Activated T-helper 1 cell treated with anti-CD3 and anti-CD28 coated beads, Interleukin-12 subunit alpha, Interleukin-12 subunit beta, Interleukin-2, Interleukin-4 antibody, amounts not matched to agents 30 ng/mL and 10 ng/mL and 1 ng/mL, durations not matched to agents 14 hours and 24 hours and 36 hours (primary cell): ENCODE data around the gene TRAK1. TPM values are rescaled to one million over a fixed set of nuclear protein-coding genes. Genes with fewer than 3 reads are reported as not detected.
A peak's percentile ranks its signal among the peaks of the same experiment; 100 is the strongest.
"Not testable (repeated sequence)": the region's sequence is repeated elsewhere in the genome, so short reads cannot be mapped to it uniquely, and the experiment has no call there.

ENCODE experiments used
- DNase-seq: peaks from one replicate; pipeline ENCODE4 v3.0.0; 2021; ENCODE audit warnings: low spot score
- H3K27ac Mint-ChIP-seq: one replicate; pipeline ENCODE4 v1.8.0; 2021; ENCODE audit warnings: mild to moderate bottlenecking, mixed read lengths
- H3K27me3 Mint-ChIP-seq: one replicate; pipeline ENCODE4 v1.8.0; 2022; ENCODE audit warnings: mild to moderate bottlenecking, moderate library complexity, mixed read lengths; ENCODE audit not compliant: insufficient read depth
- H3K36me3 Mint-ChIP-seq: one replicate; pipeline ENCODE4 v1.8.0; 2021; ENCODE audit warnings: low read depth, mixed read lengths
- H3K4me1 Mint-ChIP-seq: one replicate; pipeline ENCODE4 v1.8.0; 2021; ENCODE audit warnings: low read depth, mixed read lengths
- H3K4me3 Mint-ChIP-seq: one replicate; pipeline ENCODE4 v1.8.0; 2021; ENCODE audit warnings: mild to moderate bottlenecking, moderate library complexity, mixed read lengths
- H3K9me3 Mint-ChIP-seq: one replicate; pipeline ENCODE4 v1.8.0; 2021; ENCODE audit warnings: mixed read lengths
- intact Hi-C: fragments of 100-400 bp; cut with micrococcal nuclease; formaldehyde crosslinking; loops from one replicate; pipeline ENCODE4 v1.15.1; 2024
- total RNA-seq: library from RNA; stranded (reverse); gene quantifications from 2 replicates; pipeline ENCODE4 v1.2.3, GENCODE V29; 2022

TRAK1 gene, protein sequence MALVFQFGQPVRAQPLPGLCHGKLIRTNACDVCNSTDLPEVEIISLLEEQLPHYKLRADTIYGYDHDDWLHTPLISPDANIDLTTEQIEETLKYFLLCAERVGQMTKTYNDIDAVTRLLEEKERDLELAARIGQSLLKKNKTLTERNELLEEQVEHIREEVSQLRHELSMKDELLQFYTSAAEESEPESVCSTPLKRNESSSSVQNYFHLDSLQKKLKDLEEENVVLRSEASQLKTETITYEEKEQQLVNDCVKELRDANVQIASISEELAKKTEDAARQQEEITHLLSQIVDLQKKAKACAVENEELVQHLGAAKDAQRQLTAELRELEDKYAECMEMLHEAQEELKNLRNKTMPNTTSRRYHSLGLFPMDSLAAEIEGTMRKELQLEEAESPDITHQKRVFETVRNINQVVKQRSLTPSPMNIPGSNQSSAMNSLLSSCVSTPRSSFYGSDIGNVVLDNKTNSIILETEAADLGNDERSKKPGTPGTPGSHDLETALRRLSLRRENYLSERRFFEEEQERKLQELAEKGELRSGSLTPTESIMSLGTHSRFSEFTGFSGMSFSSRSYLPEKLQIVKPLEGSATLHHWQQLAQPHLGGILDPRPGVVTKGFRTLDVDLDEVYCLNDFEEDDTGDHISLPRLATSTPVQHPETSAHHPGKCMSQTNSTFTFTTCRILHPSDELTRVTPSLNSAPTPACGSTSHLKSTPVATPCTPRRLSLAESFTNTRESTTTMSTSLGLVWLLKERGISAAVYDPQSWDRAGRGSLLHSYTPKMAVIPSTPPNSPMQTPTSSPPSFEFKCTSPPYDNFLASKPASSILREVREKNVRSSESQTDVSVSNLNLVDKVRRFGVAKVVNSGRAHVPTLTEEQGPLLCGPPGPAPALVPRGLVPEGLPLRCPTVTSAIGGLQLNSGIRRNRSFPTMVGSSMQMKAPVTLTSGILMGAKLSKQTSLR
- 32.6 and 33.8 TPM in 2 replicates for total RNA-seq

DNA sequence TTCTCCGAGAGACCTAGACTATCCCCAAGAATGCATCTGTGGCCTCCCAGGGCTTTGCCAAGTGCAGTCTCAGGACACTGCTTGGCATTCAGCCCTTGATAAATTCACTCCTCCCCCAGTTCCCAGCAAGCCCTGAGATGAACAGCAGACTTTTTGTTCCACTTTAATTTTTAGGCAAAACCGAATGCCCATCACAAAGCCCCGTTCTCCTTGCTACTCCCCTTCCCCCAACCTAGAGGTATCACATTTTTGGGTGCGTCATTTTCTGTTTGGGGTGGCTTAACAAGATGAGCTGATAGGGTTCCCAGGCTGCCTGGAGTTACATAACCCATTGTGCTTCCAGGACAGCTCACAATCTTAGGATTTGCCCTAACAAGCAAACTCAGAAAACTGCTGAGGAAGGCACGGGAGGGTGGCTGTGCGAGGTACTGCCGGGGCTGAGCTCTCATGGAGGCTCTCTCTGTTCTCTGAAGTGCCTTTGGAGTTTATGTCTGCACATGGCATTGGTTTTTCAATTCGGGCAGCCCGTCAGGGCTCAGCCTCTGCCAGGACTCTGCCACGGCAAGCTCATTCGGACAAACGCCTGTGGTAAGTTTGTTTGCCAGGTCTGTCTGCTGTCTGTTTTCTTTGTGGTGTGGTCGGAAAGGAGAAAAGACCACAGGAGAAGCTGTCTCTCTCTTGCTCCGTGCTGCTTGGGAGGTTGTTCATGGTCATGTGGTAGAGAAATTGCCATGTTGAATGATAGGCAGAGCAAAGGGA lies at the start of gene TRAK1:
Gene TRAK1 (plus strand): TSS at position 385 of the 759 bp plus-strand sequence. CDS start 113 bp downstream, at position 498.
- H3K27me3 Mint-ChIP-seq: no peaks in the 10 kb centered on the region
- H3K36me3 Mint-ChIP-seq: peaks cover 40% of the 10 kb centered on the region
- intact Hi-C loops: loop anchor here (5.0 to 10.0 kb wide), 4 partner anchors 906 to 1634 kb away; partner anchors contain the start of genes RPL14 and ZNF621
- H3K4me1 Mint-ChIP-seq: peaks cover 53% of the 10 kb centered on the region
- peak within 1 kb of the TSS; percentile 64 for H3K27ac Mint-ChIP-seq
- H3K4me3 Mint-ChIP-seq: peak within 1 kb of the TSS; percentile 11
- DNase-seq: no peak
- H3K9me3 Mint-ChIP-seq: no peaks in the 10 kb centered on the region

DNA sequence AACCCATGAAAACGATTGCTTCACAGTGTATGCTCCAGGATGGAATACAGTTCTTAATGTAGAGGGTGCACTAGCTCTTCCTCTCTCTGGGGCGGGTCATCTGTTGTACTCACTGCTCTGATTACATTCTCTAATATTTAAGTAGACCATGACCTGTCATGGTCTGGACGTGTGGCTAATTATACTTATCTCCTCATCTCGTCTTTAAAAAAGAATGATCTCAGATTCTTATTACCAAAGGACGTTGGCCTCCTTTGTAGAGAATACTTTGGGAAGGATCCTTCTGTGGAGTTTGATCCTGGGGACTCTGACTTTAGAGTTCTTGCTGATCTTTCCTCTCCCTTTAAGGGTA lies 48.4 kb upstream of the TRAK1 start:
- Mint-ChIP-seq H3K27ac (no peak overlapping the region), H3K27me3 (no peaks in the 10 kb centered on the region), H3K9me3 (no peaks in the 10 kb centered on the region), H3K36me3 (no peaks in the 10 kb centered on the region), H3K4me3 (no peak overlapping the region), H3K4me1 (peaks cover 13% of the 10 kb centered on the region)
- no peak for DNase-seq
- intact Hi-C loops: no loop called here

DNA sequence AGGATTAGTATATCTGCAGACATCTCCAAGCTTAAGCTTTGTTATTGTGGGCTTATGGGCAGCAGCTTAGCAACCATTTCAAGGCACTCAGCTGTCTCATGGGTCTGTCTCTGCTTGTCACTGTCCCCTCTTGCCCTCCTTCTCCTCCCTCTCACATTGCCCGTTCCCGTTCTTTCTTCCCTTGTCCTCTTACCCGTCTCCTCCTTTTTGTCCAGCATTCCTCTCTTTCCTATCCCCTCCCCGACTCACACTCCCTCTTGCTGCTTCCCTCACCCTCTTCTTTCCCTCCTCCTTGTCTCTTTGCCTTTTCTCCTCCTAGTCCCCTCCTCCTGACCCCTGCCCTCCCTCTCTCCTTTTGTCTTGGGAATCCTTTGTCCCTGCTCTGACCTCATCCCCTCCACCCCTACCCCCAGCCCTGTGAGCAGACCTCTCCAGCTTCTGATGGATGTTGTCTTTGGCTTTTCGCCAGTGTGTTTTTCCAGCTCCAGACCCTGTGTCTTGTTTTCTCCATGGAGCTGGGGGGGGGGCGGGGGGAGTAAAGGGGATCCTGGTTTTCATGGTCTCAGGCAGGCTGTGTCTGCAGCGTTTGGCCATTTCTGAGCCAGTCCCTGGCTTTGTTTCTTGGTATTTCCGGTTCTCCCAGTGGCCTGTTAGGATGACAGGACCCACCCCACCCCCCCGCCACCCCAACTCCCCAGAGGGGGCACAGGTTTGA lies 47.9 kb upstream of the TRAK1 start:
- Mint-ChIP-seq H3K4me1 (peaks cover 18% of the 10 kb centered on the region), H3K27me3 (no peaks in the 10 kb centered on the region), H3K4me3 (no peak overlapping the region), H3K27ac (no peak overlapping the region), H3K9me3 (no peaks in the 10 kb centered on the region), H3K36me3 (no peaks in the 10 kb centered on the region)
- intact Hi-C loops: no loop called here
- DNase-seq: no peak

DNA sequence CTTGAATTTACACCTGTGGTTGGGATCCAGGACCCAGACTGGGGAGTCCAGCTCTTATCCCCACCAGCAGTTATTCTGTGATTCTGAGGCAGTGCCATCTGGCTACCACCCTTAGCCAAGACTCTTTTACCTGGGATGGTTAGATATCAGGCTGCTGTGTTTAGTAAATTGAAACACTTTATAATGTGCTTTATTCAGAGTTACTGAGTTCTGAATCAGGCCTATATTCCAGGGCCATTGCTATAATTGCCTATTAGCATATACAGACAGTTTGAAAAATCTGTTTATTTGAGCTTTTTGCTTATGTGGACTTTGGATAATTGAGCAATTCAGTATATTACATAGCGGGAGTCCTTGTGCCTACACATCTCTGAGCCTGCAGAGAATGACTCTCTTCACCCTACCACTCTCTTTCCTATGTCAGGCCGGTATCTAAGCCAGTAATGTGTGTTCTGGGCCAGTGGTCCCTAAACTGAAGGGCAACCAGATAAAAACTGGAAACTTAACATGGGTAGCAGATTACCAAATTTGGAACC lies 45.4 kb upstream of the TRAK1 start:
- Mint-ChIP-seq H3K27ac (no peak overlapping the region), H3K36me3 (peaks cover 1% of the 10 kb centered on the region), H3K4me3 (no peak overlapping the region), H3K9me3 (no peaks in the 10 kb centered on the region), H3K4me1 (peaks cover 30% of the 10 kb centered on the region), H3K27me3 (no peaks in the 10 kb centered on the region)
- intact Hi-C loops: no loop called here
- DNase-seq: no peak

DNA sequence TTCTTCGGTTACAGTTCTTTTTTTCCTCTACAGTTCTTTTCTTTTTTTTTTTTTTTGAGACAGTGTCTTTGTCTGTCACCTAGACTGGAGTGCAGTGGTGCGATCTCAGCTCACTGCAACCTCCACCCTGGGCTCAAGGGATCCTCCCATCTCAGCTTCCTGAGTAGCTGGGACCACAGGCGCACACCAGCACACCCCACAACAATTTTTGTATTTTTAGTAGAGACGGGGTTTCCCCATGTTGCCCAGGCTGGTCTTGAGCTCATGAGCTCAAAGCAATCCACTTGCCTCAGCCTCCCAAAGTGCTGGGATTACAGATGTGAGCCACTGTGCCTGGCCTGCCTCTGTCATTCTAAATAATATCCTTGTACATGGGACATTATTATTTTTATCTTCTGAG lies 42.6 kb upstream of the TRAK1 start:
- peaks cover 38% of the 10 kb centered on the region for H3K4me1 Mint-ChIP-seq
- peak overlapping the region; percentile 29 for H3K27ac Mint-ChIP-seq
- H3K36me3 Mint-ChIP-seq, H3K27me3 Mint-ChIP-seq, H3K9me3 Mint-ChIP-seq, intact Hi-C loops, H3K4me3 Mint-ChIP-seq: not testable (repeated sequence)
- peak; percentile 4 for DNase-seq

DNA sequence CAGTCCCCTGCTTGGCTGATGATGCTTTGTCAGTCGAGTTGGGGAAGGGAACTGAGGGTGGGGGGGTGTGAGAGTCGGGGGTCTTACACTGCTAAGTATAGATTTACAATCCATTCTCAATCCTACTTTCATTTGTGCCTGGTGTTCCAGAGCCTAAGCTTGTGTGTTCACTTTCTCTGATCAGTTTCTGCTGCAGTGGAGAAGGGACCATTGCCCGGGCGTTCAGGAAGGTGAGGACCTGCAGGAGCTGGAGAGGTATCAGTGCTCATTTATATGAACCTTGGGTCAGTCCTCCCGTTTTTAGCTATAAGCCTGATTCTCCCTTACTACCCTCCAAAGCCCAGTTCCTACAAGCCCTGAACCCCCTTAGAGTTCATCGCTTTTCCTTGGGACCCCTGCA lies 41.0 kb upstream of the TRAK1 start:
- no peak overlapping the region for H3K4me3 Mint-ChIP-seq
- no peak overlapping the region for H3K27ac Mint-ChIP-seq
- DNase-seq: no peak
- H3K4me1 Mint-ChIP-seq: peaks cover 31% of the 10 kb centered on the region
- H3K9me3 Mint-ChIP-seq: no peaks in the 10 kb centered on the region
- H3K36me3 Mint-ChIP-seq: peaks cover 1% of the 10 kb centered on the region
- intact Hi-C loops: no loop called here
- H3K27me3 Mint-ChIP-seq: no peaks in the 10 kb centered on the region

DNA sequence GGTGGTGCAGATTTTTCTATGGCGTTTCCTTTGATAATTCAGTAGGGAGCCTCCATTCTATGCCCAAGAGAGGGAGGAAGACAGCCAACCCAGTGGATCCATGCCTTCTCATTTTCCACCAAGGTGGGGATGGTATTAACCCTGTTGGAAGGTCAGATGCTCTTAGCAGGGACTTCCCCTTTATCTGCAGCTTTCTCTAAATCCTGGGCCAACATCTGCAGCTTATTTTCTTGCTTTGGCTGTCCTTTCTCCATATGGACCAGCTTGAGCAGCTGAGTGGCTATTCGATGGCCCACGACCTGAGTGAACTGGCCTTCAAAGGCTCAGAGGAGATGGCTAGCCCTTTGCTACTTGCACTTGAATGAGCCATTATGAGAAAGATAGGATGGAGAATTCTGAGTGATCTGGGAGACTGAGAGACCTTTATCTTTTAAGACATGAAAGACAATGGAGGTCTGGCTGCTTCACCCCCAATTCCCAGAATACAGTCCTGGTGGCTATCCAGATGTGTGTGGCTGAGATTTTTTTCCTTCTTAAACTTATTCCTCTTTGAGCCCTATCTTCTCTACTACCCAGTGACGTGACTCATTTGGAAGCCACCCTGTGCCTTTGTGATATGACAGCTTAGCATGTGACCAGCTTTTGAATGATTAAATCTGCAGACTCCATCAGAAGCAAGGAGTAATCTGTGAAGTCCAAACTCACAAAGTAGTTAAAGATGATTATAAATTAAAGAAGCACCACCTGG lies 39.6 kb upstream of the TRAK1 start:
- intact Hi-C loops: no loop called here
- no peak overlapping the region for H3K4me3 Mint-ChIP-seq
- H3K27ac Mint-ChIP-seq: no peak overlapping the region
- DNase-seq: no peak
- peaks cover 2% of the 10 kb centered on the region for H3K27me3 Mint-ChIP-seq
- no peaks in the 10 kb centered on the region for H3K9me3 Mint-ChIP-seq
- peaks cover 28% of the 10 kb centered on the region for H3K4me1 Mint-ChIP-seq
- H3K36me3 Mint-ChIP-seq: peaks cover 7% of the 10 kb centered on the region

DNA sequence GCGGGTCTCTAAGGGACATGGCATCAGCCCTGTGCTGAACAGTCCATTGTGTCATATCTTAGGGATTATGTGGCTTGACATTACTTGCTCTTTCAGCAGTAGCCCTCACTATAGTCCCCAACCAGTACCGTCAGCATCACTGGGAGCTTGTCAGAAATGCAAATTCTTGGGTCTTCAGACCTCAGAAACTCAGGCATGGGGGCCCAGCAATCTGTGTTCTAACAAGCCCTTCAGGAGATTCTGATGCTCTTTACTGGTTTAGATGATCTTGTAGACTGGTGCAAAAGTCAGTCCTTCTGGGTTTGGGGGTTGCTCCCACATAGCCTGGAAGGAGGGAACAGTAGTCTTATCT lies 39.0 kb upstream of the TRAK1 start:
- no peak for DNase-seq
- Mint-ChIP-seq H3K36me3 (peaks cover 7% of the 10 kb centered on the region), H3K9me3 (no peaks in the 10 kb centered on the region), H3K27me3 (peaks cover 2% of the 10 kb centered on the region), H3K27ac (no peak overlapping the region), H3K4me1 (peaks cover 28% of the 10 kb centered on the region), H3K4me3 (no peak overlapping the region)
- intact Hi-C loops: no loop called here

DNA sequence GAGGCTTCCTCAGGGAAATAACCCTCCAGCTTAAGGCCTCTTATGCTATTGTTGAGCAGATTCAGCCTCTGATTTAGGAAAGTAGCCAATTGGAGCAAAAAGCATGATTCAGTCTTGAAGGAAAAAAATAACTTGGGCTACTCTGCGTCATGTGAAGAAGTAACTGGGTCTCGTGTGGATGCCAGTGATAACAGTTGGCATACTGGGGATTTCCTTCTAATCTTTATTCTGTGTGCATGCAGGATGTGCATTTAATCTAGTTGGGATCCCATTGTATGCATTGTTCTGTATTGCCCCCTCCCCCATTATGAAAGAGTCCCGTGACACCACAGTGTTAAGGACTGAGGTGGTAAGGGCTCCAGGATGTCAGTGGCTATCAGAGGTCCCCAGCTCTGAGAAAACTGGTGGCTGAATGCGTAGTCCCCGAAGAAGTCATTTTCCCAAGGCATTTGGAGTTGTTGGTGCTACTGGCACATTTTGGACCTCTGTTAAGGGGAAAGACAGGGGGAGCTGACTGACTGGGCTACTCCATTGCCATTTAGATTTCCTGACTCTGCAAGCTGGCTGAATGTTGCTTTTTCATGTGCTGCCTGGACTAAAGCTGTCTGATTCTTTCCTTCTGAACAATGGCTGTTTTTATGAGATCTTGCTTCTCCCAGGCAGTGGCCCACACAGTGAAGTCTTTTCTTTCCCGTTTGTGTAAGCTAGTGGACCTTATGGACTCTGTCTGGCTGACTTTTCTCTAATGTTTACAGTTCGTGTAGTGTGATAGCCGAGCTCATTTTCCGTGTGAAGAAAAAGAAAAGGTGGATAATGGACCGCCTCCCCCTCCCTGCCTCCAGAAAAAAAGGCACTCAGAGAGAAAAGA lies 38.4 kb upstream of the TRAK1 start:
- no peaks in the 10 kb centered on the region for H3K9me3 Mint-ChIP-seq
- no peak overlapping the region for H3K4me3 Mint-ChIP-seq
- H3K27me3 Mint-ChIP-seq: peaks cover 2% of the 10 kb centered on the region
- no peak overlapping the region for H3K27ac Mint-ChIP-seq
- H3K4me1 Mint-ChIP-seq: peaks cover 25% of the 10 kb centered on the region
- intact Hi-C loops: no loop called here
- no peak for DNase-seq
- H3K36me3 Mint-ChIP-seq: peaks cover 7% of the 10 kb centered on the region

DNA sequence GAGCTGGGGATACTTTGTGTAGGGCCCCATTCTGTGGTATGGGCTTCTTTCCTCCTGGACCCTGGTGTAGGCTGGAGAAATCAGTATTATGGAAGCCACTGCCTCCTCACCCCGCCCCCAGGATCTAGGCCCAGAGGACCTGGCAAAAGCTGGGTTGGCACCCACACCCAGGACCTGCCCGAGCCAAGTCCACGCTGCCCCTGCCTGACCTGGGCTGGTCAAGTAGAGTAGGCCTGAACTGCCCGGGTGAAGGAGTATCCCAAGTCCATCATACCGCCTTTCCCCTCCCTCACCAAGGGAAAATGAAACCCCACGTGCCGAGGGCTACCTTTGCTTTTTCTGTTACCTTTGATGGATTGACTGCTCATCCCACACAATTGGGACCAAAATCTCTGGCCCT lies 37.7 kb upstream of the TRAK1 start:
- no peak overlapping the region for H3K4me3 Mint-ChIP-seq
- no peaks in the 10 kb centered on the region for H3K9me3 Mint-ChIP-seq
- DNase-seq: no peak
- intact Hi-C loops: no loop called here
- peaks cover 7% of the 10 kb centered on the region for H3K36me3 Mint-ChIP-seq
- H3K4me1 Mint-ChIP-seq: peaks cover 18% of the 10 kb centered on the region
- H3K27me3 Mint-ChIP-seq: peaks cover 2% of the 10 kb centered on the region
- no peak overlapping the region for H3K27ac Mint-ChIP-seq

DNA sequence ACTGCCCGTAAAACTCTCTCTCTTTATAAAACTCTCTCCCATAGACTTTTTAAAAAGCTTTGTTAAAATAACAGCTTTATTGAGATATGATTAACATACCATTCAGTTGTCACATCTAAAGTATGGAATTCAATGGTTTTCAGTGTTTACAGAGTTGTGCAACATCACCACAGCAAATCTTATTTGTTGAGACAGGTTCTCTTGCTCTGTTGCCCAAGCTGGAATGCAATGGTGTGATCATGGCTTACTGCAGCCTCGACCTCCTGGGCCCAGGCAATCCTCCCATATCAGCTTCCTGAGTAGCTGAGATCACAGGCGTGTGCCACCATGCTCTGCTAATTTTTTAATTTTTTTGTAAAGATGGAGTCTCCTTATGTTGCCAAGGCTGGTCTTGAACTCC lies 35.9 kb upstream of the TRAK1 start:
- no peak overlapping the region for H3K27ac Mint-ChIP-seq
- H3K27me3 Mint-ChIP-seq: peaks cover 2% of the 10 kb centered on the region
- no peak overlapping the region for H3K4me3 Mint-ChIP-seq
- no peaks in the 10 kb centered on the region for H3K9me3 Mint-ChIP-seq
- no peak for DNase-seq
- H3K4me1 Mint-ChIP-seq: peaks cover 8% of the 10 kb centered on the region
- intact Hi-C loops: no loop called here
- H3K36me3 Mint-ChIP-seq: peaks cover 6% of the 10 kb centered on the region
